GM23248 (cell line): ENCODE data around the gene ADAMTS18. TPM values are rescaled to one million over a fixed set of nuclear protein-coding genes. Genes with fewer than 3 reads are reported as not detected.
"Not testable (repeated sequence)": the region's sequence is repeated elsewhere in the genome, so short reads cannot be mapped to it uniquely, and the experiment has no call there.

Source experiments
- DNase-seq: peaks from one replicate; pipeline ENCODE4 v3.0.0-alpha.2; 2015
- H2AFZ ChIP-seq: fragments of 200-600 bp; sonication (generic); 2 replicates; pipeline ENCODE4 v1.6.1; 2016; ENCODE audit warnings: antibody characterized with exemption
- H3F3A ChIP-seq: fragments of 200-600 bp; sonication (generic); 2 replicates; pipeline ENCODE4 v1.6.1; 2016; ENCODE audit warnings: mild to moderate bottlenecking, antibody characterized with exemption, mixed run types; ENCODE audit not compliant: insufficient read depth
- H3K27ac ChIP-seq: fragments of 200-600 bp; sonication (generic); 2 replicates; pipeline ENCODE4 v1.5.1; 2016; ENCODE audit warnings: mild to moderate bottlenecking
- H3K27me3 ChIP-seq: fragments of 200-600 bp; sonication (generic); replicated peaks from 2 replicates; pipeline ENCODE4 v1.6.1; 2016; ENCODE audit warnings: mild to moderate bottlenecking; ENCODE audit not compliant: insufficient read depth
- H3K36me3 ChIP-seq: fragments of 200-600 bp; sonication (generic); 2 replicates; pipeline ENCODE4 v1.6.1; 2016; ENCODE audit warnings: low read depth, mild to moderate bottlenecking
- H3K4me1 ChIP-seq: fragments of 200-600 bp; sonication (generic); 2 replicates; pipeline ENCODE4 v1.6.1; 2016; ENCODE audit warnings: mild to moderate bottlenecking; ENCODE audit not compliant: insufficient read depth
- H3K4me2 ChIP-seq: fragments of 200-600 bp; sonication (generic); one replicate; pipeline ENCODE4 v1.6.1; 2016; ENCODE audit warnings: mild to moderate bottlenecking; ENCODE audit not compliant: unreplicated experiment
- H3K4me3 ChIP-seq: fragments of 200-600 bp; sonication (generic); 2 replicates; pipeline ENCODE4 v1.5.1; 2016; ENCODE audit warnings: mild to moderate bottlenecking
- H3K79me2 ChIP-seq: fragments of 200-600 bp; sonication (generic); 2 replicates; pipeline ENCODE4 v1.6.1; 2016; ENCODE audit warnings: mild to moderate bottlenecking; ENCODE audit not compliant: insufficient read depth
- H3K9ac ChIP-seq: fragments of 200-600 bp; sonication (generic); 2 replicates; pipeline ENCODE4 v1.6.1; 2016; ENCODE audit warnings: mild to moderate bottlenecking
- H3K9me2 ChIP-seq: fragments of 200-600 bp; sonication (generic); 2 replicates; pipeline ENCODE4 v1.6.1; 2016; ENCODE audit warnings: mixed run types, mild to moderate bottlenecking, moderate library complexity; ENCODE audit not compliant: insufficient read depth
- H3K9me3 ChIP-seq: fragments of 200-600 bp; sonication (generic); one replicate; pipeline ENCODE4 v1.6.1; 2017; ENCODE audit warnings: low read depth
- H4K20me1 ChIP-seq: fragments of 200-600 bp; sonication (generic); 2 replicates; pipeline ENCODE4 v1.6.0; 2016; ENCODE audit not compliant: insufficient read depth
- EZH2 ChIP-seq: fragments of 200-600 bp; sonication (generic); IDR thresholded peaks from 2 replicates; pipeline ENCODE4 v1.6.1; 2018; ENCODE audit warnings: antibody characterized with exemption, mild to moderate bottlenecking; ENCODE audit not compliant: insufficient read depth, poor library complexity, severe bottlenecking
- EZH2phosphoT487 ChIP-seq: fragments of 200-600 bp; sonication (generic); IDR thresholded peaks from 2 replicates; pipeline ENCODE4 v1.6.1; 2018; ENCODE audit warnings: antibody characterized with exemption, moderate library complexity, mild to moderate bottlenecking, low read depth; ENCODE audit not compliant: insufficient read depth
- WGBS, 2 experiments: methylation state at CpG; one replicate each; pipeline ENCODE4 v1.1.6; 2015 to 2017; ENCODE audit warnings: low lambda C conversion rate in 2 of 2, low coverage in 1 of 2; ENCODE audit errors: missing lambda C conversion rate in 2 of 2; 5-methylcytosine and 5-hydroxymethylcytosine counted together
- in situ Hi-C: fragments of 300-500 bp; cut with MboI; formaldehyde crosslinking; loops from 2 replicates; pipeline ENCODE4 v1.15.0; 2020
- polyA plus RNA-seq: library from polyadenylated mRNA; unstranded; fragments of >200 nt; fragmentation: Nextera tagmentation; extraction: Ambion mirVana; gene quantifications from 2 replicates; pipeline ENCODE4 v1.2.1, GENCODE V29; 2016
- total RNA-seq: library from RNA; depleted of rRNA; stranded (reverse); fragments of >200 nt; shearing (Covaris generic); gene quantifications from 2 replicates; pipeline ENCODE4 v1.2.3, GENCODE V29; 2014

ADAMTS18 gene
- total and polyA plus RNA-seq, 2 experiments from 2014 or later: not detected

DNA sequence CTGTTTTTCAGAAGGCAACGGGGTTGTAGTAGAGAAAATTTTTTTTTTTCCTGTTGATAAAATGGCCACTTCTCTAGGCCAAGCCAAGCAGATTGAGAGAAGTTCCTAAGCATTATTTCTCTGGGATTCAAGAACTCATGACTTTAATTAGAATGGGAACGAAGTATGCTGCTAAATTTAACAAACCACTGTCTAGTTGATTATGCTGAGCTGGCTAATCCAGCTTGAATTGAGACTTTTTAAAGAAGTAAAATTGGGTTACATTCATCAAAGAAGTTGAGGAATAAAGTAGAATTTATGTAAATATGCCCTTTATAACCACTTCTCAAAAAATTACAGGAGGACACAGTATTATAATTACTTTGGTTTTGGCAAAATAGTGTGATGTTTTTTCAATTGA lies 152.5 kb downstream of the ADAMTS18 start:
- H3K9me3 ChIP-seq: no peaks in the 10 kb centered on the region
- WGBS, 2 experiments: 9 to 11% methylated on average over 2 of the region's 2 CpGs
- H3K27ac ChIP-seq: no peak overlapping the region

DNA sequence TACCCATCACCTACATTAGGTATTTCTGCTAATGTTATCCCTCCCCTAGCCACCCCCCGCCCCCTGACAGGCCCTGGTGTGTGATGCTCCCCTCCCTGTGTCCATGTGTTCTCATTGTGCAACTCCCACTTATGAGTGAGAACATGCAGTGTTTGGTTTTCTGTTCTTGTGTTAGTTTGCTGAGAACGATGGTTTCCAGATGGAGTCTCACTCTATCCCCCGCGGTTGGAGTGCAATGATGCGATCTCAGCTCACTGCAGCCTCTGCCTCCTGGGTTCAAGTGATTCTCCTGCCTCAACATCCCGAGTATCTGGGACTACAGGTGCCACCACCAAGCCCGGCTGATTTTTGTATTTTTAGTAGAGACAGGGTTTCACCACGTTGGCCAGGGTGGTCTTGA lies 155.5 kb downstream of the ADAMTS18 start:
- H3F3A ChIP-seq, H3K27ac ChIP-seq, DNase-seq, H2AFZ ChIP-seq, H4K20me1 ChIP-seq, H3K4me2 ChIP-seq, H3K4me3 ChIP-seq, H3K9ac ChIP-seq, H3K36me3 ChIP-seq, H3K9me2 ChIP-seq, in situ Hi-C loops, H3K4me1 ChIP-seq, H3K79me2 ChIP-seq, H3K9me3 ChIP-seq: not testable (repeated sequence)
- H3K27me3 ChIP-seq: peaks cover 14% of the 10 kb centered on the region
- 24 to 28% methylated on average over 8 of the region's 8 CpGs for WGBS, 2 experiments

More for the DNA sequence above, 152.5 kb downstream of the ADAMTS18 start:
- Histone ChIP-seq H3K27me3 (peaks cover 7% of the 10 kb centered on the region; the same call in 1 of the 2 replicates), H3K36me3 (no peaks in the 10 kb centered on the region), H3F3A (no peaks in the 10 kb centered on the region), H3K79me2 (no peaks in the 10 kb centered on the region), H4K20me1 (no peaks in the 10 kb centered on the region), H3K9me2 (no peaks in the 10 kb centered on the region), H3K4me2 (no peak overlapping the region), H3K4me1 (no peaks in the 10 kb centered on the region), H3K4me3 (no peak overlapping the region), H3K9ac (no peak overlapping the region), H2AFZ (no peak overlapping the region)
- TF ChIP-seq EZH2phosphoT487 (no peak), EZH2 (no peak)
- in situ Hi-C loops: no loop called here
- DNase-seq: no peak

DNA sequence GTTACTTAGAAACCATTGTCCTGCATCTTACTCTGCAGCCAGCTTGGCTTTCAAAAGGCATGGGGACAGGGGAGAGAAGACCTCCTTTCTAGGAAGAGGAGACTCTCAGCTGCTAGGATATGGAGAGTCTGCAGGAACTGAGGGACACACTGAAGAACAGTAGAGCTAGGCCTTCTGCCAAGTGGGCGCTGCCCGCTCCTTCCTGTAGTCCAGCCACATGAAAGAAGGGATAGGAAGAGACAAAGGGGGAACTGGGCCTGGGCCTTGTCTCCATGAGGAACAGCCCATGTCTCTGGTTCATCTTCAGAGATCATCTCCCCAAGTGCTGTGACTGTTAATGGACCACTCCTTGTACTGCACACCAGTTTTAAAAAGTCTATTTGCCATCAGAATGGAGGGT lies 157.3 kb downstream of the ADAMTS18 start:
- 89 to 90% methylated on average over 2 of the region's 2 CpGs for WGBS, 2 experiments

DNA sequence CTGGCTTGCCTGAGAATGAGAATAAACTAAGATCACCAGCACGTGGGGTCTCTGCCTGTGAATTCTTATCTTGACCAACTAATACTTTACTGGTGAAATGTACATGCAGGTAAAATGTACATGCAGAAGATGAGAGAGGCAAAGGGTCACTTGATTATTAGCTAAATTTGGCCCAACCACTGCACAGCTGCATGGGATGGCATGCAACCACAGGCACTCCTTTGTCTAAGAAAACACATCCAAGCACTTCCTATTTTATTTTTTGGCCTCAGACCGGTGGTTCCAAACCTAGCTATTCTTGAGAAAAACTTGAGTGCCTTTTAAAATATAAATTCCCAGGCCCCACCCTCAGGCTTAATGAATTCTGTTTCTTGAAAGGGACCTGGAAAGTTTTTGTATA lies 157.7 kb downstream of the ADAMTS18 start:
- no peaks in the 10 kb centered on the region for H3F3A ChIP-seq
- H3K4me2 ChIP-seq: no peak overlapping the region
- H3K9me3 ChIP-seq: no peaks in the 10 kb centered on the region
- in situ Hi-C loops: no loop called here
- TF ChIP-seq EZH2phosphoT487 (no peak), EZH2 (no peak)
- H3K27ac ChIP-seq: no peak overlapping the region
- H3K9ac ChIP-seq: no peak overlapping the region
- no peaks in the 10 kb centered on the region for H3K79me2 ChIP-seq
- H3K4me3 ChIP-seq: no peak overlapping the region
- no peaks in the 10 kb centered on the region for H4K20me1 ChIP-seq
- WGBS, 2 experiments: 57 to 70% methylated on average over 2 of the region's 2 CpGs
- peaks cover 22% of the 10 kb centered on the region for H3K27me3 ChIP-seq
- no peaks in the 10 kb centered on the region for H3K9me2 ChIP-seq
- H3K36me3 ChIP-seq: no peaks in the 10 kb centered on the region
- no peak overlapping the region for H2AFZ ChIP-seq
- DNase-seq: no peak
- no peaks in the 10 kb centered on the region for H3K4me1 ChIP-seq

More for the DNA sequence above, 157.3 kb downstream of the ADAMTS18 start:
- Histone ChIP-seq H4K20me1 (no peaks in the 10 kb centered on the region), H3K9ac (no peak overlapping the region), H3K4me3 (no peak overlapping the region), H3K4me2 (no peak overlapping the region), H3K79me2 (no peaks in the 10 kb centered on the region), H3K27ac (no peak overlapping the region), H3K4me1 (no peaks in the 10 kb centered on the region), H3K27me3 (peaks cover 22% of the 10 kb centered on the region), H3K36me3 (no peaks in the 10 kb centered on the region), H3K9me3 (no peaks in the 10 kb centered on the region), H2AFZ (no peak overlapping the region), H3F3A (no peaks in the 10 kb centered on the region), H3K9me2 (no peaks in the 10 kb centered on the region)
- TF ChIP-seq EZH2phosphoT487 (no peak), EZH2 (no peak)
- in situ Hi-C loops: no loop called here
- DNase-seq: no peak

DNA sequence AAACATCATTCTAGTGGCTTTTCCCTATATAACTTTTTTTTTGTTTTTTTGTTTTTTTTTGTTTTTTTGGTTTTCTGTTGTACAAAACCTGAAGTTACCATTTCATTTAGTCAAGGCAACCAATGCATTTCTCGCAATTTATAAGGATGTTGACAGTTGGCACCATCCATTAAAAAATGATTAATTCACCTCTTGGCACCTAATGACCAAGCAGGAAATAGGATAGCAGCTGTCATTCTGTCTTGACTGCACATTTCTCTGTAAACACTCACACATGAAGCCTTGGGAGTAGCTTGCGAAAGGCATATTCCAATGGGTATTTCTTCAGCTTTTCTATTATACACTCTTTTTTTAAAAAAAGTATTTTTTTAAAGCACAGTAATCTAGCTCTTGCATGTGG lies 158.2 kb downstream of the ADAMTS18 start:
- H3K9ac ChIP-seq: no peak overlapping the region
- H2AFZ ChIP-seq: no peak overlapping the region
- no peak overlapping the region for H3K4me3 ChIP-seq
- peaks cover 22% of the 10 kb centered on the region for H3K27me3 ChIP-seq
- no peak overlapping the region for H3K27ac ChIP-seq
- no peaks in the 10 kb centered on the region for H4K20me1 ChIP-seq
- H3K4me1 ChIP-seq: no peaks in the 10 kb centered on the region
- no peaks in the 10 kb centered on the region for H3K79me2 ChIP-seq
- H3K36me3 ChIP-seq: no peaks in the 10 kb centered on the region
- 97% methylated on average over 2 of the region's 2 CpGs for WGBS, 2 experiments
- no peak overlapping the region for H3K4me2 ChIP-seq
- in situ Hi-C loops: no loop called here
- no peaks in the 10 kb centered on the region for H3K9me3 ChIP-seq
- H3F3A ChIP-seq: no peaks in the 10 kb centered on the region
- H3K9me2 ChIP-seq: no peaks in the 10 kb centered on the region
- no peak for DNase-seq
- no peak for TF ChIP-seq EZH2
- no peak for TF ChIP-seq EZH2phosphoT487

DNA sequence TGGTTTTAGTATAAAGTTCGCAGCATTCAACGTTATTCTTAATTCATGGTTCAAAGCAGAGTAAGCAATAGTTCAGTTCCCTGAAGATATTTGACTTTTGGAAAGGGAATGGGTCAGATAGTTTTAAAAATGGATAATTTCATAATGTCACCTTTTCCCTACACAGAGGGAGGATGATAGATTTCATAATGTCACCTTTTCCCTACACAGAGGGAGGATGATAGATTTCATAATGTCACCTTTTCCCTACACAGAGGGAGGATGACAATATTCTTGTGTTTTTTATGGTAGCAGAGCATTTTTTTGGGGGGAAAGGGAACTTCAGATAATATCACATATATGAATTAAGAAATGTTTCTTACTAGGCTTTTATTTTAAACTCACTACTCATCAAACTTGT lies 159.5 kb downstream of the ADAMTS18 start:
- H3K4me1 ChIP-seq: not testable (repeated sequence)

More for the DNA sequence above, 159.5 kb downstream of the ADAMTS18 start:
- H3K27ac ChIP-seq, H3K9me2 ChIP-seq, H3F3A ChIP-seq, in situ Hi-C loops, H4K20me1 ChIP-seq, H3K4me2 ChIP-seq, H3K4me3 ChIP-seq, DNase-seq, H2AFZ ChIP-seq, H3K9ac ChIP-seq, H3K36me3 ChIP-seq, H3K9me3 ChIP-seq, H3K79me2 ChIP-seq: not testable (repeated sequence)
- WGBS, 2 experiments: 21 to 28% methylated on average over 2 of the region's 2 CpGs
- peaks cover 15% of the 10 kb centered on the region; the same call in 1 of the 2 replicates for H3K27me3 ChIP-seq
